H1 (cell line): ENCODE data around the gene ADGRG2. TPM values are rescaled to one million over a fixed set of nuclear protein-coding genes. Genes with fewer than 3 reads are reported as not detected.

Experiments used
- CTCF ChIA-PET: fragments of 300-600 bp; sonication (Branson Sonifier 250); formaldehyde crosslinking; loops from one replicate; lab custom pipeline; 2021; ENCODE audit not compliant: partially characterized antibody; lab: Charles Lee
- POLR2A ChIA-PET: fragments of 300-600 bp; sonication (Branson Sonifier 250); formaldehyde crosslinking; loops from one replicate; lab custom pipeline; 2021; ENCODE audit warnings: inconsistent platforms; ENCODE audit not compliant: partially characterized antibody; lab: Charles Lee
- DNase-seq, 2 experiments: peaks; one replicate each; pipeline versions ENCODE4 v3.0.0 to v3.0.0-alpha.2; 2010 to 2022; ENCODE audit warnings: low spot score in 2 of 2, low read depth in 1 of 2, mixed read lengths in 1 of 2
- FAIRE-seq: peaks from 2 replicates; lab custom pipeline; 2011; peaks lifted over from hg19 to GRCh38; lab: Jason Lieb, UNC
- H2AFZ ChIP-seq: 2 replicates; pipeline ENCODE4 v1.8.1; 2012; ENCODE audit warnings: low read length, inconsistent platforms
- H2AK5ac ChIP-seq: 2 replicates; pipeline ENCODE4 v1.6.1; 2013; ENCODE audit warnings: low read depth, low read length
- H2BK120ac ChIP-seq: replicated peaks from 2 replicates; pipeline ENCODE3; 2013; ENCODE audit warnings: low read depth, low read length, inconsistent platforms
- H2BK12ac ChIP-seq: 2 replicates; pipeline ENCODE4 v1.6.1; 2013; ENCODE audit warnings: low read depth, low read length
- H2BK15ac ChIP-seq: 2 replicates; pipeline ENCODE4 v1.6.1; 2013; ENCODE audit warnings: low read length
- H2BK20ac ChIP-seq: 2 replicates; pipeline ENCODE4 v1.6.1; 2013; ENCODE audit warnings: low read length
- H2BK5ac ChIP-seq: 2 replicates; pipeline ENCODE4 v1.6.1; 2013; ENCODE audit warnings: low read depth, low read length
- H3K14ac ChIP-seq: 2 replicates; pipeline ENCODE4 v1.6.1; 2013; ENCODE audit warnings: inconsistent platforms; ENCODE audit not compliant: insufficient read length
- H3K18ac ChIP-seq: 2 replicates; pipeline ENCODE4 v1.6.1; 2013; ENCODE audit warnings: low read length; ENCODE audit errors: extremely low read depth
- H3K23ac ChIP-seq: 2 replicates; pipeline ENCODE4 v1.6.1; 2013; ENCODE audit warnings: inconsistent platforms; ENCODE audit not compliant: insufficient read length
- H3K23me2 ChIP-seq: 2 replicates; pipeline ENCODE4 v1.6.1; 2013; ENCODE audit warnings: low read depth, low read length
- H3K27ac ChIP-seq: 2 replicates; pipeline ENCODE4 v1.6.1; 2011; ENCODE audit warnings: low read depth, low read length, inconsistent platforms
- H3K27me3 ChIP-seq, 4 experiments: replicated peaks in 1 of 4; 1 replicate in 1 of 4; 2 replicates in 3 of 4; pipeline versions ENCODE4 v1.6.1 to v1.8.1; 2011 to 2013; ENCODE audit warnings: low read length in 3 of 4, mild to moderate bottlenecking in 3 of 4, inconsistent platforms in 2 of 4, mixed read lengths in 2 of 4, moderate library complexity in 1 of 4; ENCODE audit not compliant: control insufficient read depth in 3 of 4, insufficient read depth in 3 of 4; ENCODE audit errors: extremely low read depth in 1 of 4
- H3K36me3 ChIP-seq, 4 experiments: 2 replicates each; pipeline versions ENCODE4 v1.6.1 to v1.8.1; 2011 to 2013; ENCODE audit warnings: mild to moderate bottlenecking in 4 of 4, low read length in 3 of 4, moderate library complexity in 2 of 4, control low read depth in 1 of 4, inconsistent platforms in 1 of 4; ENCODE audit not compliant: insufficient read depth in 4 of 4, control insufficient read depth in 2 of 4
- H3K4ac ChIP-seq: replicated peaks from 2 replicates; pipeline ENCODE3; 2013; ENCODE audit warnings: low read length, low read depth, mixed read lengths, inconsistent platforms; ENCODE audit not compliant: insufficient read length
- H3K4me1 ChIP-seq, 4 experiments: replicated peaks in 1 of 4; 1 replicate in 1 of 4; 2 replicates in 3 of 4; pipeline versions ENCODE4 v1.6.1 to v1.8.1; 2011 to 2013; ENCODE audit warnings: low read length in 3 of 4, inconsistent platforms in 2 of 4, mixed read lengths in 1 of 4; ENCODE audit not compliant: insufficient read depth in 4 of 4, control insufficient read depth in 3 of 4
- H3K4me2 ChIP-seq, 2 experiments: 2 replicates each; pipeline versions ENCODE4 v1.6.1 to v1.8.1; 2011 to 2013; ENCODE audit warnings: low read depth in 2 of 2, low read length in 2 of 2, control low read depth in 1 of 2, inconsistent platforms in 1 of 2, mild to moderate bottlenecking in 1 of 2; ENCODE audit not compliant: insufficient read depth in 1 of 2
- H3K4me3 ChIP-seq, 4 experiments: fragments of 200-600, 300-600 bp in 1 of 4; sonication (generic), shearing (Covaris generic), sonication (Bioruptor Twin) in 1 of 4; 2 replicates each; pipeline versions ENCODE4 v1.5.1 to v1.8.1; 2011 to 2016; ENCODE audit warnings: low read length in 4 of 4, low read depth in 3 of 4, control low read depth in 2 of 4, inconsistent platforms in 2 of 4, mild to moderate bottlenecking in 2 of 4, mixed read lengths in 1 of 4, moderate library complexity in 1 of 4; ENCODE audit not compliant: insufficient read depth in 2 of 4; ENCODE audit errors: extremely low read depth in 1 of 4
- H3K56ac ChIP-seq: replicated peaks from 2 replicates; pipeline ENCODE3; 2013; ENCODE audit warnings: low read depth, mild to moderate bottlenecking, mixed read lengths, low read length, inconsistent platforms; ENCODE audit not compliant: insufficient read length
- H3K79me1 ChIP-seq: 2 replicates; pipeline ENCODE4 v1.6.1; 2013; ENCODE audit warnings: low read depth, low read length, control low read depth
- H3K79me2 ChIP-seq, 2 experiments: 2 replicates each; pipeline versions ENCODE4 v1.6.1 to v1.8.1; 2012 to 2013; ENCODE audit warnings: low read length in 2 of 2, mild to moderate bottlenecking in 2 of 2, inconsistent platforms in 1 of 2; ENCODE audit not compliant: insufficient read depth in 2 of 2, control insufficient read depth in 1 of 2
- H3K9ac ChIP-seq, 4 experiments: replicated peaks in 1 of 4; 1 replicate in 1 of 4; 2 replicates in 3 of 4; pipeline versions ENCODE4 v1.6.1 to v1.8.1; 2011 to 2013; ENCODE audit warnings: low read depth in 3 of 4, low read length in 3 of 4, control low read depth in 2 of 4, mild to moderate bottlenecking in 2 of 4, moderate library complexity in 2 of 4, inconsistent platforms in 1 of 4; ENCODE audit errors: extremely low read depth in 1 of 4
- H3K9me3 ChIP-seq, 2 experiments: 2 replicates each; pipeline versions ENCODE4 v1.6.1 to v1.8.1; 2012 to 2013; ENCODE audit warnings: mild to moderate bottlenecking in 2 of 2, moderate library complexity in 2 of 2, control low read depth in 1 of 2, inconsistent platforms in 1 of 2, low read depth in 1 of 2, low read length in 1 of 2, mixed read lengths in 1 of 2; ENCODE audit not compliant: insufficient read depth in 2 of 2
- H4K20me1 ChIP-seq, 2 experiments: replicated peaks in 1 of 2; 2 replicates each; pipeline versions ENCODE3 to v1.8.1; 2011 to 2013; ENCODE audit warnings: inconsistent platforms in 2 of 2, low read length in 2 of 2, mild to moderate bottlenecking in 1 of 2; ENCODE audit not compliant: insufficient read depth in 2 of 2, control insufficient read depth in 1 of 2
- H4K5ac ChIP-seq: 2 replicates; pipeline ENCODE4 v1.6.1; 2013; ENCODE audit warnings: low read length, low read depth, mixed read lengths, inconsistent platforms; ENCODE audit not compliant: insufficient read length
- H4K8ac ChIP-seq: 2 replicates; pipeline ENCODE4 v1.8.0; 2013; ENCODE audit warnings: mild to moderate bottlenecking, moderate library complexity, low read length, inconsistent platforms; ENCODE audit not compliant: insufficient read depth; ENCODE audit errors: extremely low read depth
- H4K91ac ChIP-seq: replicated peaks from 2 replicates; pipeline ENCODE3; 2013; ENCODE audit warnings: low read length, mixed read lengths, inconsistent platforms; ENCODE audit not compliant: insufficient read length
- ASH2L ChIP-seq: fragments of 200-600, 300-600 bp; sonication (generic); IDR thresholded peaks from one replicate; pipeline ENCODE4 v1.7.1; 2017; ENCODE audit warnings: low read length
- CHD2 ChIP-seq: IDR thresholded peaks from 2 replicates; pipeline ENCODE4 v1.6.1; 2012; ENCODE audit warnings: low read length, improper control_type of control experiment
- EP300 ChIP-seq, 2 experiments: IDR thresholded peaks; 1 replicate in 1 of 2; 2 replicates in 1 of 2; pipeline ENCODE4 v1.6.1; 2011 to 2012; ENCODE audit warnings: low read depth in 2 of 2, low read length in 2 of 2, mild to moderate bottlenecking in 2 of 2, borderline replicate concordance in 1 of 2, inconsistent platforms in 1 of 2, moderate library complexity in 1 of 2
- FOSL1 ChIP-seq: IDR thresholded peaks from 2 replicates; pipeline ENCODE4 v1.6.1; 2011; ENCODE audit warnings: mild to moderate bottlenecking, low read depth, low read length, moderate library complexity; ENCODE audit not compliant: insufficient read depth
- KDM1A ChIP-seq: fragments of 200-600, 300-600 bp; sonication (generic); IDR thresholded peaks from 2 replicates; pipeline ENCODE4 v1.7.1; 2016; ENCODE audit warnings: mild to moderate bottlenecking, low read length, borderline replicate concordance
- KDM5A ChIP-seq: fragments of 200-600 bp; IDR thresholded peaks from 2 replicates; pipeline ENCODE4 v1.7.1; 2012; ENCODE audit warnings: mild to moderate bottlenecking, low read length, inconsistent platforms, mixed read lengths
- RXRA ChIP-seq: IDR thresholded peaks from 2 replicates; pipeline ENCODE4 v1.6.1; 2011; ENCODE audit warnings: low read depth, mild to moderate bottlenecking, low read length, moderate library complexity; ENCODE audit not compliant: insufficient read depth
- YY1 ChIP-seq: IDR thresholded peaks from 2 replicates; pipeline ENCODE4 v1.6.1; 2011; ENCODE audit warnings: low read depth, mild to moderate bottlenecking, low read length
- WGBS, 2 experiments: shearing (Covaris generic) in 1 of 2; methylation state at CpG; one replicate each; pipeline versions ENCODE4 v1.1.6 to v1.1.7; 2013 to 2015; ENCODE audit warnings: low lambda C conversion rate in 2 of 2, mixed read lengths in 2 of 2, inconsistent platforms in 1 of 2, low coverage in 1 of 2, missing lambda C conversion rate in 1 of 2; ENCODE audit not compliant: insufficient replicate concordance in 2 of 2, insufficient coverage in 1 of 2, insufficient read length in 1 of 2; ENCODE audit errors: extremely low coverage in 1 of 2, missing lambda C conversion rate in 1 of 2; 5-methylcytosine and 5-hydroxymethylcytosine counted together
- polyA plus RNA-seq, 7 experiments: library from polyadenylated mRNA; depleted of rRNA in 3 of 7; stranded (reverse) in 5 of 7; unstranded in 2 of 7; fragments of >200 nt in 5 of 7; fragments of 200-250 nt in 2 of 7; gene quantifications; 1 replicate in 5 of 7; 2 replicates in 1 of 7; 4 replicates in 1 of 7; pipeline versions ENCODE4 v1.2.1 to v1.2.3, GENCODE V29; 2011 to 2013; ENCODE audit warnings: missing spikeins in 2 of 7, mixed read lengths in 2 of 7
- total RNA-seq: library from RNA; stranded (reverse); fragmentation: NEBNext Ultra II Directional; extraction: Animal tissue kit (Norgen Biotek cat#: 25700); gene quantifications from 2 replicates; pipeline ENCODE4 v1.2.1, GENCODE V29; 2021
- TF ChIP-seq, protein P1 (sequence below): IDR thresholded peaks from 2 replicates; pipeline ENCODE4 v1.6.1; 2012; ENCODE audit warnings: low read length, inconsistent platforms

ADGRG2 gene
- total and polyA plus RNA-seq, 2 of the 8 experiments (the other 6 are each of a cell fraction or from before 2014, with no cell fraction given), result 8.9 to 13.3 TPM

DNA sequence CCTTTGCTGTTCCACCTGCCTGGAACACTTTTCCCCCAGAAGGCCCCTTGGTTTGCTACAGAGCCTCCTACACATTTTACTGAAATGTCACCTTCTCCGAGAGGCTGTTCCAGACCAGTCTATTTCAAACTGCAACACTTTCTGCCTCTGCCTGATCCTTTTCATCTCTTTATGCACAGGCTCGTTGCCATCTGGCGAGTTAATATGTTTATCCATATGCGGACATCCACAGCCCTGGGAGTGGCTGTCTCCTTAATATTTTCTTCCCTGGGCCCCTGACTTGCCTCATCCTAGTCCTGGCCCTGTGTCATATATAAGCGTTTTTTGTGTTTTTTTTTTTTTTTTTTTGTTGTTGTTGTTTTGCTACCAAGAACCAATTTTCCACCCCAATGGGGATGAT is 73.2 kb downstream of the ADGRG2 start:
- H3K23ac ChIP-seq, result no peak overlapping the region
- H3K23me2 ChIP-seq, result no peaks in the 10 kb centered on the region; the same call in 1 of the 2 replicates
- no peaks in the 10 kb centered on the region for H3K79me1 ChIP-seq
- H3K4me1 ChIP-seq, result no peaks in the 10 kb centered on the region
- no peak overlapping the region for H3K14ac ChIP-seq
- H3K18ac ChIP-seq, result no peak overlapping the region
- no peak overlapping the region for H2BK12ac ChIP-seq
- no peak overlapping the region for H2BK20ac ChIP-seq
- no peaks in the 10 kb centered on the region for H3K9me3 ChIP-seq
- no peak overlapping the region for H4K8ac ChIP-seq
- H2AK5ac ChIP-seq, result no peak overlapping the region
- no peaks in the 10 kb centered on the region for H3K36me3 ChIP-seq
- no peaks in the 10 kb centered on the region for H4K20me1 ChIP-seq
- CTCF ChIA-PET, result interaction anchor here (1.6 to 2.5 kb wide), 2 partner anchors 9 to 124 kb away, joined by 4 to 6 read pairs; no protein-coding TSS in a partner anchor
- no peak overlapping the region for H3K9ac ChIP-seq
- H3K4me3 ChIP-seq, result no peak overlapping the region
- DNase-seq, result no peak
- FAIRE-seq, result no peak
- no peak overlapping the region for H3K4me2 ChIP-seq
- TF ChIP-seq RXRA (no peak), KDM5A (no peak), EP300 (IDR thresholded peaks at IDR 0.05; ENCODE audit: borderline replicate concordance in 1 of 2, low read depth in 2 of 2, low read length in 2 of 2) (no peak), YY1 (no peak), ASH2L (no peak), CHD2 (no peak), KDM1A (no peak), FOSL1 (no peak)
- TF ChIP-seq, protein P1, sequence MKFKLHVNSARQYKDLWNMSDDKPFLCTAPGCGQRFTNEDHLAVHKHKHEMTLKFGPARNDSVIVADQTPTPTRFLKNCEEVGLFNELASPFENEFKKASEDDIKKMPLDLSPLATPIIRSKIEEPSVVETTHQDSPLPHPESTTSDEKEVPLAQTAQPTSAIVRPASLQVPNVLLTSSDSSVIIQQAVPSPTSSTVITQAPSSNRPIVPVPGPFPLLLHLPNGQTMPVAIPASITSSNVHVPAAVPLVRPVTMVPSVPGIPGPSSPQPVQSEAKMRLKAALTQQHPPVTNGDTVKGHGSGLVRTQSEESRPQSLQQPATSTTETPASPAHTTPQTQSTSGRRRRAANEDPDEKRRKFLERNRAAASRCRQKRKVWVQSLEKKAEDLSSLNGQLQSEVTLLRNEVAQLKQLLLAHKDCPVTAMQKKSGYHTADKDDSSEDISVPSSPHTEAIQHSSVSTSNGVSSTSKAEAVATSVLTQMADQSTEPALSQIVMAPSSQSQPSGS, result no peak
- TF ChIP-seq, all 59 proteins: peak for 0
- Histone ChIP-seq H3K4ac (no peak overlapping the region), H4K5ac (no peak overlapping the region), H2BK120ac (no peak overlapping the region), H2BK5ac (no peak overlapping the region), H3K56ac (no peak overlapping the region), H2AFZ (no peak overlapping the region), H3K79me2 (no peaks in the 10 kb centered on the region), H2BK15ac (no peak overlapping the region), H3K27ac (no peak overlapping the region), H4K91ac (no peak overlapping the region), H3K27me3 (no peaks in the 10 kb centered on the region)
- WGBS, 2 experiments, result 91% methylated on average over 5 of the region's 5 CpGs; no CpG with 5 or more reads in 1 of the 2 experiments
- POLR2A ChIA-PET, result no interaction called here
